ENCODE measurements around the gene ZNF367.

DNA sequence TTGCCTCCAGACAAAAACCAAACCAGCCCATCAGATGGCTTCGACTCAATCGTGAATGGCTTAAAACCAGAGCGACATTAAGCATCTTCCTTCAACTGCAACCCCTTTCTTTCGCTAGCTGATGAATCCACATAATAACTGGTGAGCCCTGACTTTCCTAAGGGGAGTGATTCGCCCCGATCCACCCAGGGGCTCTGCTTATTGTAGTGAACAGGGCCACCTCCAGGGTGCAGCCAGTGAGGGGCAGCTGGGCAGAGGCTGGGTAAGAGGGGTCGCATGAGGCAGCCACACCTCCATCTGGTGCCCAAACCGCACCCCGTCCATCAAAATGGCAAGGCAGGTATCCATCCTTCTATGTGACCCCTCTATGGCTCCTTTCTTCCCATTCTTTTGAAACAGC, 72.6 kb downstream of the ZNF367 start:
- TF ChIP-seq CTCF (IDR thresholded peaks at IDR 0.05; ENCODE audit: extremely low read depth in 1 of 2, insufficient read depth in 1 of 2, low read depth in 1 of 2, low read length in 2 of 2) (no peak), POLR2A (IDR thresholded peaks at IDR 0.05; ENCODE audit: low read depth, low read length) (no peak), POLR2AphosphoS5 (IDR thresholded peaks at IDR 0.05; ENCODE audit: insufficient read depth, low read depth, low read length) (no peak), EZH2 (IDR thresholded peaks at IDR 0.05; ENCODE audit: borderline replicate concordance, low read depth, low read length, severe bottlenecking) (no peak), GATA2 (IDR thresholded peaks at IDR 0.05; ENCODE audit: insufficient read depth, insufficient read length, low read depth, low read length) (no peak), MYC (IDR thresholded peaks at IDR 0.05; ENCODE audit: low read depth, low read length) (no peak), JUN (IDR thresholded peaks at IDR 0.05; ENCODE audit: borderline replicate concordance, insufficient read depth, insufficient read length, low read depth) (no peak)

All from endothelial cell of umbilical vein (primary cell).